ENCODE measurements around the gene RAVER2. TPM values are rescaled to one million over a fixed set of nuclear protein-coding genes. Genes with fewer than 3 reads are reported as not detected.
A peak's percentile ranks its signal among the peaks of the same experiment; 100 is the strongest.

The RAVER2 gene
- total and polyA plus RNA-seq, 2 donors (not counting 3 experiments of a cell fraction or from before 2014, with no cell fraction given) = 6.0 to 13.9 TPM

DNA sequence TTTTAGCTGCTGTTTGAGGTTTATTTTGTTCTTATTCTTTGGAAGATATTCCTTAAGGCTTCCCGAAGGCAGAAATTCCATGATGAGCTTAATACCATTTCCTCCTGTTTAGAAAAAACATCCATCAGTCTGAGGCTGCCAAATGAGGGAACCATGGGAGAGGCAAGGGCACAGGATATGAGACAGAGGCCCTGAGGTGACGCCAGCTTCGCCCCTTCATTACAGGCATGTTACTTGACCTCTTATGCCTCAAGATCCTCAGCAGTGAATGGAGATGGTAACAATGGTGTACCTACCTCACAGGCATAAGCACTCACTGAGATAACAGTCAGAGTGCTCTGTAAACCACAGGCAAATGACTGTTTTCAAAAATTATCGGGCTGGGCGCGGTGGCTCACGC is 93.6 kb downstream of the RAVER2 start:
- intact Hi-C loops (cut with micrococcal nuclease) = loop anchor here (1.0 to 10.0 kb wide), 2 partner anchors 41 to 846 kb away; no protein-coding TSS in a partner anchor
- peaks cover 12 to 37% of the 10 kb centered on the region in 2 experiments for H3K36me3 ChIP-seq (ENCODE audit: control insufficient read depth in 2 of 2, extremely low read depth in 1 of 2, insufficient read depth in 2 of 2, low read length in 2 of 2)
- POLR2A ChIA-PET = no interaction called here

More for the DNA sequence above, 93.6 kb downstream of the RAVER2 start:
- TF ChIP-seq FOS (IDR thresholded peaks at IDR 0.05; ENCODE audit: borderline replicate concordance, insufficient read depth, low read length) (peak; percentile 19), POLR2AphosphoS5 (IDR thresholded peaks at IDR 0.05; ENCODE audit: insufficient read depth, low read depth, low read length) (peak; percentile 57), POLR2A (IDR thresholded peaks at IDR 0.05; ENCODE audit: low read depth, low read length) (no peak), GATA2 (IDR thresholded peaks at IDR 0.05; ENCODE audit: insufficient read depth, insufficient read length, low read depth, low read length) (no peak), JUN (IDR thresholded peaks at IDR 0.05; ENCODE audit: borderline replicate concordance, insufficient read depth, insufficient read length, low read depth) (peak; percentile 50), MYC (IDR thresholded peaks at IDR 0.05; ENCODE audit: low read depth, low read length) (no peak), EZH2 (IDR thresholded peaks at IDR 0.05; ENCODE audit: borderline replicate concordance, low read depth, low read length, severe bottlenecking) (no peak)
- TF ChIP-seq, protein P1, sequence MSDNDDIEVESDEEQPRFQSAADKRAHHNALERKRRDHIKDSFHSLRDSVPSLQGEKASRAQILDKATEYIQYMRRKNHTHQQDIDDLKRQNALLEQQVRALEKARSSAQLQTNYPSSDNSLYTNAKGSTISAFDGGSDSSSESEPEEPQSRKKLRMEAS (IDR thresholded peaks at IDR 0.05; ENCODE audit: insufficient read depth, insufficient read length) = no peak
- TF ChIP-seq, protein P2, sequence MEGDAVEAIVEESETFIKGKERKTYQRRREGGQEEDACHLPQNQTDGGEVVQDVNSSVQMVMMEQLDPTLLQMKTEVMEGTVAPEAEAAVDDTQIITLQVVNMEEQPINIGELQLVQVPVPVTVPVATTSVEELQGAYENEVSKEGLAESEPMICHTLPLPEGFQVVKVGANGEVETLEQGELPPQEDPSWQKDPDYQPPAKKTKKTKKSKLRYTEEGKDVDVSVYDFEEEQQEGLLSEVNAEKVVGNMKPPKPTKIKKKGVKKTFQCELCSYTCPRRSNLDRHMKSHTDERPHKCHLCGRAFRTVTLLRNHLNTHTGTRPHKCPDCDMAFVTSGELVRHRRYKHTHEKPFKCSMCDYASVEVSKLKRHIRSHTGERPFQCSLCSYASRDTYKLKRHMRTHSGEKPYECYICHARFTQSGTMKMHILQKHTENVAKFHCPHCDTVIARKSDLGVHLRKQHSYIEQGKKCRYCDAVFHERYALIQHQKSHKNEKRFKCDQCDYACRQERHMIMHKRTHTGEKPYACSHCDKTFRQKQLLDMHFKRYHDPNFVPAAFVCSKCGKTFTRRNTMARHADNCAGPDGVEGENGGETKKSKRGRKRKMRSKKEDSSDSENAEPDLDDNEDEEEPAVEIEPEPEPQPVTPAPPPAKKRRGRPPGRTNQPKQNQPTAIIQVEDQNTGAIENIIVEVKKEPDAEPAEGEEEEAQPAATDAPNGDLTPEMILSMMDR (IDR thresholded peaks at IDR 0.05; ENCODE audit: extremely low read depth in 1 of 2, insufficient read depth in 1 of 2, low read depth in 1 of 2, low read length in 2 of 2) = no peak
- CTCF ChIA-PET = interaction anchor here (0.6 to 1.4 kb wide), 5 partner anchors 21 to 1854 kb away, joined by 3 to 5 read pairs (median 3); no protein-coding TSS in a partner anchor
- peak overlapping the region; percentile 92 for H3K27ac ChIP-seq (ENCODE audit: insufficient read depth, low read depth, low read length)
- H3K4me1 ChIP-seq (ENCODE audit: control insufficient read depth, extremely low read depth, insufficient read depth, low read length) = peaks cover 55% of the 10 kb centered on the region
- BruUV-seq (replicated peaks) = no TSS peak
- H2AFZ ChIP-seq (ENCODE audit: low read depth, low read length) = no peak overlapping the region
- no peak overlapping the region for H3K4me3 ChIP-seq (replicated peaks in 1 of 3; ENCODE audit: insufficient read depth in 1 of 3, low read depth in 1 of 3, low read length in 3 of 3)
- no peaks in the 10 kb centered on the region for H3K79me2 ChIP-seq (ENCODE audit: control insufficient read depth, insufficient read depth, low read length)
- dilution Hi-C loops (cut with MboI; ENCODE audit: extremely low pct_ligation_motif_present, low sequenced_read_pairs) = no loop called here
- H3K9ac ChIP-seq (replicated peaks; ENCODE audit: extremely low read depth, insufficient read depth, low read length) = no peak overlapping the region
- no peaks in the 10 kb centered on the region for H3K27me3 ChIP-seq (ENCODE audit: control insufficient read depth in 2 of 2, insufficient read depth in 2 of 2, low read length in 2 of 2)
- peak overlapping the region; percentile 5 for H3K4me2 ChIP-seq (ENCODE audit: insufficient read depth, low read length)
- H3K9me1 ChIP-seq (replicated peaks; ENCODE audit: control insufficient read depth, extremely low read depth, insufficient read depth, low read length) = no peaks in the 10 kb centered on the region
- no peaks in the 10 kb centered on the region for H4K20me1 ChIP-seq (replicated peaks; ENCODE audit: control insufficient read depth, extremely low read depth, insufficient read depth, low read length)
- H3K9me3 ChIP-seq (replicated peaks; ENCODE audit: control insufficient read depth, insufficient read depth, low read length) = no peaks in the 10 kb centered on the region
- FAIRE-seq (peak; percentile 86), DNase-seq (ENCODE audit: low read depth, low spot score) (peak; percentile 68)
